Lung (tissue), 12 donors: ENCODE measurements around the gene NCOA7. TPM values are rescaled to one million over a fixed set of nuclear protein-coding genes. Genes with fewer than 3 reads are reported as not detected.

Experiments used
- ATAC-seq: fragments of 200-7000 bp; cut with Tn5 transposase; one replicate; pipeline ENCODE4 v1.9.1; 2020; ENCODE audit warnings: moderate number of reproducible peaks; ENCODE audit not compliant: insufficient read depth, low FRiP score
- DNase-seq, 3 donors: peaks; one replicate each; pipeline ENCODE4 v3.0.0-alpha.2; 2013 to 2017
- H3K27ac ChIP-seq, 2 donors: one replicate each; pipeline ENCODE4 v1.5.1; 2013; ENCODE audit warnings: mild to moderate bottlenecking in 2 of 2, moderate library complexity in 2 of 2, control low read depth in 1 of 2, inconsistent platforms in 1 of 2, low read depth in 1 of 2, low read length in 1 of 2
- H3K27me3 ChIP-seq, 3 donors: one replicate each; pipeline ENCODE4 v1.5.1; 2013; ENCODE audit warnings: low read length in 2 of 3; ENCODE audit not compliant: control insufficient read depth in 3 of 3, insufficient read depth in 3 of 3
- H3K36me3 ChIP-seq, 4 donors: one replicate each; pipeline ENCODE4 v1.5.1; 2013; ENCODE audit warnings: low read length in 4 of 4, mild to moderate bottlenecking in 1 of 4, moderate library complexity in 1 of 4; ENCODE audit not compliant: control insufficient read depth in 4 of 4, insufficient read depth in 4 of 4
- H3K4me1 ChIP-seq, 5 donors: one replicate each; pipeline ENCODE4 v1.5.1; 2013; ENCODE audit warnings: low read length in 5 of 5, mild to moderate bottlenecking in 2 of 5, moderate library complexity in 1 of 5; ENCODE audit not compliant: control insufficient read depth in 5 of 5, insufficient read depth in 5 of 5
- H3K4me3 ChIP-seq: one replicate; pipeline ENCODE4 v1.5.1; 2013; ENCODE audit warnings: mild to moderate bottlenecking, control low read depth, moderate library complexity
- H3K9ac ChIP-seq, 2 donors: one replicate each; pipeline ENCODE4 v1.5.1; 2013; ENCODE audit warnings: low read length in 2 of 2, control low read depth in 1 of 2; ENCODE audit not compliant: insufficient read depth in 1 of 2
- H3K9me3 ChIP-seq, 4 donors: one replicate each; pipeline ENCODE4 v1.5.1; 2013; ENCODE audit warnings: low read length in 3 of 4, mild to moderate bottlenecking in 1 of 4, moderate library complexity in 1 of 4; ENCODE audit not compliant: control insufficient read depth in 4 of 4, insufficient read depth in 3 of 4
- WGBS, 2 donors: extraction: QIAGEN DNeasy Blood & Tissue Kit; methylation state at CpG; one replicate each; pipeline ENCODE4 v1.1.7; 2013; 5-methylcytosine and 5-hydroxymethylcytosine counted together
- polyA plus RNA-seq, 2 donors: library from polyadenylated mRNA; stranded (reverse); fragments of 200-250 nt; gene quantifications; one replicate each; pipeline ENCODE4 v1.2.1, GENCODE V29; 2013
- total RNA-seq, 2 donors: library from RNA; depleted of rRNA in 1 of 2; stranded (reverse); fragments of >200 nt in 1 of 2; gene quantifications; one replicate each; pipeline ENCODE4 v1.2.1, GENCODE V29; 2014 to 2021
- TF ChIP-seq, protein P1 (sequence below): IDR thresholded peaks from 2 replicates; pipeline ENCODE4 v1.5.1; 2012; ENCODE audit warnings: mild to moderate bottlenecking; ENCODE audit errors: control extremely low read depth, extremely low read depth
- donor health status: control.
- donor health status: control.
- donor health status: Bipolar disorder and iron deficiency.
- donor health status: healthy.
- donor health status: DM: yes; HTN: yes; CAD: no.

NCOA7 gene
- total and polyA plus RNA-seq, 4 donors, result 28.9 to 81.4 (median 57.2) TPM

DNA sequence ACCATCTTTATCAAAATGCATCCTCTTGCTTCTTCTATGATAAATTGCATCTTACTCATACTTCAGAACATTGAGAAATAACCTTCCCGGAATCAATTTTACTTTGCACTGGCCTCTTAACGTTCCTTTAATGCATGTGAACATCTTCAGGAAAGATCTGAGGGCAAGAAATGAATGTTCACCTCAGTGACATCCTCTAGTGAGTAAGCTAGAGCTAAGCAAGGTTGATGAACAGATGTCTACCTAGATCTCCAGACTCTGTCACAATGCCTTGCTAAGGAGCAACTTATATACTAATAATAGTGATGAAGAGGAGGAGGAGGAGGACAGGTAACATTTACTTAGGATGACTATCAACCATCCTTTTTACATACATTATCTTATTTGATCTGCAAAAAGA, 149.0 kb downstream of the NCOA7 start:
- TF ChIP-seq, protein P1, sequence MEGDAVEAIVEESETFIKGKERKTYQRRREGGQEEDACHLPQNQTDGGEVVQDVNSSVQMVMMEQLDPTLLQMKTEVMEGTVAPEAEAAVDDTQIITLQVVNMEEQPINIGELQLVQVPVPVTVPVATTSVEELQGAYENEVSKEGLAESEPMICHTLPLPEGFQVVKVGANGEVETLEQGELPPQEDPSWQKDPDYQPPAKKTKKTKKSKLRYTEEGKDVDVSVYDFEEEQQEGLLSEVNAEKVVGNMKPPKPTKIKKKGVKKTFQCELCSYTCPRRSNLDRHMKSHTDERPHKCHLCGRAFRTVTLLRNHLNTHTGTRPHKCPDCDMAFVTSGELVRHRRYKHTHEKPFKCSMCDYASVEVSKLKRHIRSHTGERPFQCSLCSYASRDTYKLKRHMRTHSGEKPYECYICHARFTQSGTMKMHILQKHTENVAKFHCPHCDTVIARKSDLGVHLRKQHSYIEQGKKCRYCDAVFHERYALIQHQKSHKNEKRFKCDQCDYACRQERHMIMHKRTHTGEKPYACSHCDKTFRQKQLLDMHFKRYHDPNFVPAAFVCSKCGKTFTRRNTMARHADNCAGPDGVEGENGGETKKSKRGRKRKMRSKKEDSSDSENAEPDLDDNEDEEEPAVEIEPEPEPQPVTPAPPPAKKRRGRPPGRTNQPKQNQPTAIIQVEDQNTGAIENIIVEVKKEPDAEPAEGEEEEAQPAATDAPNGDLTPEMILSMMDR, result no peak
- no peak for ATAC-seq
- H3K9me3 ChIP-seq, result no peaks in the 10 kb centered on the region
- WGBS, 2 donors, result 83 to 87% methylated on average over 2 of the region's 2 CpGs
- H3K4me3 ChIP-seq, result no peak overlapping the region
- DNase-seq, result no peak
- H3K4me1 ChIP-seq, result peaks cover 0 to 12% (median 0%) of the 10 kb centered on the region in 5 donors
- H3K27ac ChIP-seq, result no peak overlapping the region
- no peak overlapping the region for H3K9ac ChIP-seq
- H3K27me3 ChIP-seq, result no peaks in the 10 kb centered on the region
- no peaks in the 10 kb centered on the region for H3K36me3 ChIP-seq

DNA sequence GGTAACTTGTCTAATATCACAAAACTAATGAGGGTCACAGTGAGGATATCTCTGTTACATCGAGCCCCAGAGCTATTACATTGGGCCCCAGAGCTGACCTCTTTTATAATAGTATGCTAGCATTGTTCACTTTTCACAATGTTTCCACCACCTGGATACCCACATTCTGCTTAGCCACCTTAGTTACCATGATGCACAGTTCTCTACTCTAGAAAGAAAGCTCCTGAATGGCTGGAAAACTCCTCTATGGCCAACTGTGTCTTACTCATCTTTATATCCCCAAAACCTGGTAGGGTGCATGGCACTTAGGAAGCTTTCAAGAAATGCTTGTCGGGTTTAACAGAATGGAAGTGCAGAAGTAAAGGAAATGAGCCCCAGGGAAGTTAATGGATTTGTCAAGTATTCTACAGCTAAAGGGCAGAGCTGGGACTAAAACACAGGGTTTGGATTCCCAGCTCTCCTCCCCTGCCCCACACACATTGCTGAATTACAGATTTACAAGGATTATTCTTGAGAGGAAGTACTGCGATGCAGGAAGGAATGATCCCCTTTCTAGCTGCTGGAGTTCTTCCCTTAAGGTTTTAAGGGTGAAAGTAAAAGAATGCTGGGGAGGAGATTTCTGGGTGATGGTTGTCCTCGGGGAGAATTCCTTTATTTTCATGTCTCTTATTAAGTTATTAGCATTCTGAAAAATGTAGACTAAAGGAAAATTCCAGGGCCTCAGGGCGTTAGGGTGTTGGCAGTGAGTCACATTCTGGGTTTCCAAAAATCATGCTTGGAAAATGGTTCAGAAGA, 149.7 kb downstream of the NCOA7 start:
- no peak overlapping the region for H3K27ac ChIP-seq
- no peaks in the 10 kb centered on the region for H3K27me3 ChIP-seq
- H3K9ac ChIP-seq, result no peak overlapping the region
- no peaks in the 10 kb centered on the region for H3K9me3 ChIP-seq
- DNase-seq, result no peak
- H3K4me3 ChIP-seq, result no peak overlapping the region
- no peaks in the 10 kb centered on the region for H3K36me3 ChIP-seq
- TF ChIP-seq, protein P1, result no peak
- no peak for ATAC-seq
- H3K4me1 ChIP-seq, result peaks cover 0 to 15% (median 0%) of the 10 kb centered on the region in 5 donors
- 66 to 77% methylated on average over 5 of the region's 5 CpGs for WGBS, 2 donors

- H3K27ac ChIP-seq, result peak overlapping the region in 1 of 2 donors; percentile 77
- TF ChIP-seq, protein P1, result no peak
- no peak for ATAC-seq
Measured at GRCh38 chr6:125942672-125943527, 152.1 kb downstream of the NCOA7 start.

More at GRCh38 chr6:125942672-125943527, 152.1 kb downstream of the NCOA7 start:
- Histone ChIP-seq H3K27me3 (no peaks in the 10 kb centered on the region), H3K36me3 (no peaks in the 10 kb centered on the region), H3K4me3 (no peak overlapping the region), H3K9me3 (no peaks in the 10 kb centered on the region), H3K9ac (no peak overlapping the region), H3K4me1 (peaks cover 0 to 15% (median 0%) of the 10 kb centered on the region in 5 donors)
- DNase-seq, result no peak
- WGBS, 2 donors, result 87 to 88% methylated on average over 10 of the region's 10 CpGs
